GM18868 (cell line): ENCODE data around the gene DPPA4.

ENCODE experiments used
- ATAC-seq: cut with Tn5 transposase; IDR thresholded peaks from one replicate; pipeline ENCODE4 v1.9.1; 2021; ENCODE audit warnings: mild to moderate bottlenecking, moderate library complexity; ENCODE audit not compliant: unreplicated experiment

The DPPA4 gene

DNA sequence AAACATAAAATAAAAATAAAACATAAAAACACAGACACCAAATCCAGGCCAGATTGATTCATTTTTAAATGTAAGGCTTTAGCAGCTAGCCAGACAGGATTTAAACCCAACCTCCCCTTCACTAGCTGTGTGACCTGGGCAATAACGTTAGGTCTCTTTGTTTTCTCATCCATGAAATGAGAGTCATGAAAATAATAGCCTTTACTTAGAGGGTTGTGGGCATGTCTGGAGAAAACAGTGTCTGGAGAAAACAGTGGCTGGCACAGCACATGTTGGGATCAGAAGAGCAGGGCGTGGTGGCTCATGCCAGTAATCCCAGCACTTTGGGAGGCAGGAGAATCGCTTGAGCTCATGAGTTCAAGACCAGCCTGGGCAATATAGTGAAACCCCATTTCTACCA lies 1.9 kb upstream of the DPPA4 start:
- no peak for ATAC-seq

- ATAC-seq = no peak
Observed at GRCh38 chr3:109338322-109338721, 976 bp upstream of the DPPA4 start.

DNA sequence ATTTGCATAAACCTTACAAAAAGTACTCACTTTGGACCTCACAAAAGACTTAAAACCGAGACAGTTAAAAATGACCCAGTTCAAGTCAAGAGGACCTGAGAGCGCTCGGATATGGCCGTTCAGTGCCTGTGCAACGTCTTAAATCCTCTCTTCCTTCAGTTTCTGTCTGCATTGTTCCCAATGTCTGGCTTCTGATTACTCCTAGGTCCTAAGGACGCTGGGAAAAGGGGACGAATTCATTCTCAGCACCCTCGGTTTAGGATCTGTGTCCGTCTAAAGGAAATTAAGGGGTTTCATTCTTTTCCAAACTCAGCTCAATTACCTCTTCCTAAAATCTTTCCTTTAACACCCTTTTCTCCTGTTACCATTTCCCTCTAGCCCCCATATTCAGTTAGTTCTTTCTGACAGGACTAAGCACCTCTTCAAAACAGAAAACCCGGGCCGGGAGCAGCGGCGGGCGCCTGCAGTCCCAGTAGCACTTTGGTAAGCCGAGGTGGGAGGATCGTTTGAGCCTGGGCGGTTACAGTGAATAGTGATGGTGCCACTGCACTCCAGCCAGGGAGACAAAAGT lies 970 bp downstream of the DPPA4 start:
- no peak for ATAC-seq

DNA sequence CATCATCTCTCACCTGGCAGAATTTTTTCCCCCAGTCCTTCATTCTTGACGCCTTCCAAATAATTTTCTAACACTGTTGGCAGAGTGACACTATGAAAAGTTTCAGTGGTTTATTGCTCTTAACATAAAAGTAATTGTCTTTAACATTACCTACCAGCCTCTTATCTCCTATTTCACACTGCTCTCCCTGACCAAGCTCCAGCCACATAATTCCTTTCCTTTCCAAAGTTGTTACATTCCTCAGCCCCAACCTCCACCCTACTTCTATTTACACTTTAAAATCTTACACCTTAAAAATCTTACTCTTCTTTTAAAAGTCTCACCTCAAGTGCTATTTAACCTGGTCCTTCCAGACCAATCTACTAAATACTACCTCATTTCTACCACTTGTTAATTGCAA lies 2.8 kb downstream of the DPPA4 start:
- no peak for ATAC-seq

DNA sequence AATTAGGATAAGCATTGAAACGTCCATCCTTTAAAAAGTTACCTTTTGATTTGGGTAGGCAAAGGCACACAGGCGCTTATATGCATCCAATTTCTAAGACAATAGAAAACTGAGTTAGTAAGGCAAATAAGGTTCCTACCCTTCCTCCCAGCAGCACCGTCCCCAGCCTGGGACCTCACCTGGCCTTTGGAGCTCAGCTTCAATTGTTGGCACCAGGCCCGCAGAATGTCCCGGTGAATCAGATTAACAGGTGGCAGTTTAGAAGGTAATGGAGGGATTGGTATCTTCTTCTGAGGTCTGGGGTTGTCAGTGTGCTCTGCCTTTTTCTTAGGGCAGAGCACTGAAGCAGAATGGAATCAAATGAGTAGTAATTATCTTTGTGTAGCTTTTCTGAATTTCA lies 5.7 kb downstream of the DPPA4 start:
- no peak for ATAC-seq

- ATAC-seq = no peak
Observed at GRCh38 chr3:109330405-109330804, 6.9 kb downstream of the DPPA4 start.

DNA sequence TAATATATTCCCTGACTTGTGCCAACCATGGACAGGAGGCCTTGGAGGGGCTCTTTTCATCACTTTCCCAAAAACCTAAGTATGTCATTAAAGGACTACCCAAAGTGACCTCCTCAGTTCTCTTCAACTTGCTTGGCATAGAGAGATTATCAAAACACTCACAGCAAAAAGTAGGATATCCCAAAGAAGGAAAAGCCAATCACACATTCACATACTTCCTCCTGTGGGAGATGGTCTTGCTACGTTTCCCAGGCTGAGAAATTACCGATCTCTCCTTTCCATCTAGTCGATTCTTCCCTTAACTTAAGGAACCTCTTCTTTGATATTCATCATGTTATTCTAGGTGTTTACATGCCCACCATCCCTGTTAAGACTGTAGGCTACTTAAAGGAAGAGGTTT lies 9.1 kb downstream of the DPPA4 start:
- no peak for ATAC-seq

DNA sequence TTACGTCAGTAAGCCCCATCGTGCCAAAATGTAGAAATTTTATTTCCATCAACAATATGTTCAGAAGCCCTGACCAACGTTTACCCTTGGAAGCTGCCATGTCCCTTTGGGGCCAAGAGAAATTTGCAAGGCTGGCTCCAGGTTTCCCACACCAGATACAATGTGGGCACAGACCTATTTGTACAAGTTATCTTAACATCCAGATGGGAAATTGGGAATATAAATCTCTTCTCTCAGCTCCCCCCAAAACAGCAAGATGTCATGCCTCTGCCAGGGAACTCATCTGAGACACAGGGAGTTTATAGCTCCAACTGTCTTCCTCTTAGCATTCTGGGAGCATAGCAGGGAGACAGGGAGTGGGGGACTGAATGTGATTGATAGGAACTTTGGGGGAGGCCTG lies 11.7 kb downstream of the DPPA4 start:
- no peak for ATAC-seq

GRCh38 chr3:109325109-109325508 lies 12.2 kb downstream of the DPPA4 start:
- no peak for ATAC-seq

DNA sequence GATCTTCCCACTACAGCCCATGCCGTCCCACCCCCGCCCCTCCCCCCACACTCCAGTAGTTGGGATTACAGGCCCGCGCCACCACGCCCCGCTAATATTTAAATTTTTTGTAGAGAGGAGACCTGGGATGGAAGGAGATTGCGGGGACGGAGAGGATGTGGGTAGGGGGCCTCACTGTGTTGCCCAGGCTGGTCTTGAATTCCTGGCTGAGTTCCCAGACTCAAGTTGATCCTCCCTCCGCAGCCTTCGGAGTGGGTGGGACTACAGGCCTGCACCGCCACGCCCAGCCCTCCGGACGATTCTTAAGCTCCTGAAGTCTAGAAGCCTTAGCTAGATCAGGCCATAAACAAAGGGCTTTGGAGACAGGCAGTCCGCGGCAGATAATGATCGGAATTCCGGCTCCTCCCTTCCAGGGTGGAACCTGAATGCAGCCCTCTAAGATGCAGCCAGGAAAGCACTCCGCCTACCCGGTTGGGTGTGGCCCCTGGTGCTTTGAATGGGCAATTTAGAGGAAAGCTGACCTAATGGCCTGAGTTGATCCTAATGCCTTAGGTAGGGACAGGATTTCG lies 21.1 kb downstream of the DPPA4 start, which contains the start of gene DPPA2:
Gene DPPA2 (minus strand): TSS at position 356 of the 569 bp plus-strand sequence. CDS start 1,975 bp downstream, outside the sequence.
- ATAC-seq = no peak

DNA sequence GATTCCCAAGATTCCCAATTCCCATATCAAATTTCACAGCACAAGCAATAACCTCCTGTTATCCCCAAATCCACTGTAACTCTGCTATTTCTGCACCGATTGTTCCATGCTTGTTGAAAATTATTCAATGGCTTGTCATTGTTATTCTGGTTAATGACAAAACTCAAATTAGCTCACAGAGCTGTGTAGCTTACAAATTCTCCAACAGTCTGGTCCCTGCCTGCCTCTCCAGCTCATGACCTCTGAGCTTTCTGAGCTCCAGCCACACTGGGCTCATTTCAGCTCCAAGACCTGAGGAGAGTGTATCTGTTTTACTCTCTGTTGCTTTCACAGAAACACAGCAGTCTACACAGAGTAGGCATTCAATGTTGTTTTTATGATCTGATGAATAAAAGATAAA lies 24.3 kb downstream of the DPPA4 start:
- no peak for ATAC-seq

- no peak for ATAC-seq
Observed at GRCh38 chr3:109297496-109297895, 39.9 kb downstream of the DPPA4 start.

- ATAC-seq = no peak
Observed at GRCh38 chr3:109284071-109284470, 53.3 kb downstream of the DPPA4 start.

DNA sequence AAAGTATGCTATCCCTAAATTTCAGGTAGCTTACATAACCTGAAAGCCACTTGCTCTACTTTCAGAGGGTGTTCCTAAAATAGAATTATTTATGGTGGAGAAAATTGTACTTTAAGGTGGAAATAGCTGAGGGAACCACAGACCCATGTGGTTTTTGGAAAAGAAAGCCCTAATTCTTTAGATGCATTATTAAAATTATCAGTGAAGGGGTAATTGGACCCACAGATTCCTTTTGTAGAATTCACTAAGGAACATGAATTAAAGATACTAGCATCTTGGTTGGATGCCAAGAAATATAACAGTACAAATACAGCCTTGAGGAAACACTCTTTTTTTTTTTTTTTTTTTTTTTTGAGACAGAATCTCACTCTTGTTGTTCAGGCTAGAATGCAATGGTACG lies 58.8 kb downstream of the DPPA4 start:
- no peak for ATAC-seq

DNA sequence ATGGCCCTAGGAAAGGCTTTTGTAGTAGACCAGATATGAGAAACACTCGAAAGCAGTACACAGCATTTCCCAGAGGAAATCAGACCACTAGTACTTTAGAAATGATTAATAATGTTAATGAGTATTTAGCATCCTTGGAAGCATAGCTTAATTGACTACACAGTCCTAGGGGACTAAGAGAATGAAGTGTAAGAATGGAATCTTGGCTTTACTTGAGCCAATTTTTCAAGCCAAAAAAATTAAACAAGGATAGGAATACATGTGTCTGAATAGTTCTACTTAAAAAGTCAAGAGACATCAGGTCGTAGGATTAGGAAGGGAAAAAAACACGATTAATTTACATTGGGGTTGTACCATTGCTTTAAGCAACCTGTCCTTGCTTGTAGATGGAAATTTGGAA lies 59.2 kb downstream of the DPPA4 start:
- no peak for ATAC-seq
